HEK293 (cell line): ENCODE data around the gene CFAP410.

Experiments used
- CTCF ChIA-PET: fragments of 350-600 bp; formaldehyde crosslinking; extraction: SDS; loops from one replicate; lab custom pipeline; 2021; ENCODE audit warnings: antibody characterized with exemption; lab: Yijun Ruan, JAX
- POLR2A ChIA-PET: fragments of 300-600 bp; formaldehyde crosslinking; extraction: SDS; loops from one replicate; lab custom pipeline; 2020; ENCODE audit warnings: antibody characterized with exemption, inconsistent platforms; lab: Yijun Ruan, JAX
- H3K27ac ChIP-seq: fragments of 200-500 bp; sonication (Bioruptor generic); 2 replicates; pipeline ENCODE4 v1.5.1; 2014; ENCODE audit warnings: low read depth, low read length, control low read depth, inconsistent platforms; ENCODE audit errors: extremely low read depth
- H3K36me3 ChIP-seq, 2 experiments: fragments of 200-500 bp in 1 of 2; sonication (Bioruptor generic) in 1 of 2; 1 replicate in 1 of 2; 2 replicates in 1 of 2; pipeline ENCODE4 v1.5.1; 2014 to 2017; ENCODE audit warnings: inconsistent platforms in 2 of 2, low read length in 2 of 2; ENCODE audit not compliant: control insufficient read depth in 2 of 2, insufficient read depth in 1 of 2
- H3K4me1 ChIP-seq: fragments of 200-500 bp; sonication (Bioruptor generic); 2 replicates; pipeline ENCODE4 v1.5.1; 2014; ENCODE audit warnings: mild to moderate bottlenecking, low read length, inconsistent platforms; ENCODE audit not compliant: control insufficient read depth, insufficient read depth
- H3K4me3 ChIP-seq: 2 replicates; pipeline ENCODE4 v1.5.1; 2011; ENCODE audit warnings: low read depth, mild to moderate bottlenecking, control low read depth, low read length, moderate library complexity
- H3K9me3 ChIP-seq: fragments of 200-500 bp; sonication (Bioruptor generic); 2 replicates; pipeline ENCODE4 v1.5.1; 2014; ENCODE audit warnings: low read depth, low read length, inconsistent platforms; ENCODE audit not compliant: control insufficient read depth, insufficient read depth
- HOXA7 ChIP-seq: sonication (generic); formaldehyde crosslinking; IDR thresholded peaks from 2 replicates; pipeline ENCODE4 v1.8.1; 2022; ENCODE audit warnings: missing genetic modification reagents, borderline replicate concordance
- SCRT1 ChIP-seq: fragments of 450-650 bp; formaldehyde crosslinking; IDR thresholded peaks from 2 replicates; pipeline ENCODE4 v1.5.1; 2016; ENCODE audit warnings: missing biosample characterization, missing genetic modification characterization, borderline replicate concordance
- ZBTB48 ChIP-seq: fragments of 450-650 bp; formaldehyde crosslinking; IDR thresholded peaks from 2 replicates; pipeline ENCODE4 v1.5.1; 2016; ENCODE audit warnings: missing biosample characterization, missing genetic modification characterization
- ZFP3 ChIP-seq: fragments of 450-650 bp; formaldehyde crosslinking; IDR thresholded peaks from 2 replicates; pipeline ENCODE4 v1.5.1; 2016; ENCODE audit warnings: low read depth, missing biosample characterization, missing genetic modification characterization
- ZFP69B ChIP-seq: fragments of 450-650 bp; formaldehyde crosslinking; IDR thresholded peaks from 2 replicates; pipeline ENCODE4 v1.5.1; 2016; ENCODE audit warnings: missing biosample characterization, missing genetic modification characterization
- ZNF146 ChIP-seq: fragments of 450-650 bp; formaldehyde crosslinking; IDR thresholded peaks from 2 replicates; pipeline ENCODE4 v1.5.1; 2016; ENCODE audit warnings: missing biosample characterization, missing genetic modification characterization
- ZNF211 ChIP-seq: fragments of 450-650 bp; formaldehyde crosslinking; IDR thresholded peaks from 2 replicates; pipeline ENCODE4 v1.5.1; 2016; ENCODE audit warnings: low read depth, missing biosample characterization, missing genetic modification characterization
- ZNF223 ChIP-seq: fragments of 450-650 bp; formaldehyde crosslinking; IDR thresholded peaks from 2 replicates; pipeline ENCODE4 v1.5.1; 2016; ENCODE audit warnings: missing biosample characterization, missing genetic modification characterization
- ZNF274 ChIP-seq, 2 experiments: fragments of 200-500 bp in 1 of 2; fragments of 450-650 bp in 1 of 2; sonication (Bioruptor generic) in 1 of 2; formaldehyde crosslinking in 1 of 2; IDR thresholded peaks; 2 replicates each; pipeline versions ENCODE4 v1.5.1 to v1.6.1; 2014 to 2016; ENCODE audit warnings: borderline replicate concordance in 1 of 2, inconsistent platforms in 1 of 2, low read length in 1 of 2, missing biosample characterization in 1 of 2, missing genetic modification characterization in 1 of 2
- ZNF335 ChIP-seq: fragments of 450-650 bp; formaldehyde crosslinking; conservative IDR thresholded peaks from 2 replicates; pipeline ENCODE4 v1.5.1; 2016; ENCODE audit warnings: missing biosample characterization, missing genetic modification characterization
- ZNF362 ChIP-seq: fragments of 450-650 bp; formaldehyde crosslinking; IDR thresholded peaks from 2 replicates; pipeline ENCODE4 v1.5.1; 2016; ENCODE audit warnings: missing biosample characterization, missing genetic modification characterization
- ZNF580 ChIP-seq: fragments of 450-650 bp; formaldehyde crosslinking; IDR thresholded peaks from 2 replicates; pipeline ENCODE4 v1.5.1; 2016; ENCODE audit warnings: missing biosample characterization, missing genetic modification characterization
- ZNF692 ChIP-seq: fragments of 450-650 bp; formaldehyde crosslinking; IDR thresholded peaks from 2 replicates; pipeline ENCODE4 v1.5.1; 2016; ENCODE audit warnings: missing biosample characterization, missing genetic modification characterization
- ZSCAN30 ChIP-seq: fragments of 450-650 bp; IDR thresholded peaks from 2 replicates; pipeline ENCODE4 v1.5.1; 2018; ENCODE audit warnings: missing biosample characterization, mild to moderate bottlenecking, missing genetic modification characterization, moderate library complexity
- TF ChIP-seq, protein P1 (sequence below): fragments of 450-650 bp; formaldehyde crosslinking; IDR thresholded peaks from 2 replicates; pipeline ENCODE4 v1.5.1; 2017; ENCODE audit warnings: missing biosample characterization, missing genetic modification characterization
- TF ChIP-seq, protein P2 (sequence below): fragments of 450-650 bp; formaldehyde crosslinking; conservative IDR thresholded peaks from 2 replicates; pipeline ENCODE4 v1.5.1; 2016; ENCODE audit warnings: low read depth, missing biosample characterization, missing genetic modification characterization

The CFAP410 gene

DNA sequence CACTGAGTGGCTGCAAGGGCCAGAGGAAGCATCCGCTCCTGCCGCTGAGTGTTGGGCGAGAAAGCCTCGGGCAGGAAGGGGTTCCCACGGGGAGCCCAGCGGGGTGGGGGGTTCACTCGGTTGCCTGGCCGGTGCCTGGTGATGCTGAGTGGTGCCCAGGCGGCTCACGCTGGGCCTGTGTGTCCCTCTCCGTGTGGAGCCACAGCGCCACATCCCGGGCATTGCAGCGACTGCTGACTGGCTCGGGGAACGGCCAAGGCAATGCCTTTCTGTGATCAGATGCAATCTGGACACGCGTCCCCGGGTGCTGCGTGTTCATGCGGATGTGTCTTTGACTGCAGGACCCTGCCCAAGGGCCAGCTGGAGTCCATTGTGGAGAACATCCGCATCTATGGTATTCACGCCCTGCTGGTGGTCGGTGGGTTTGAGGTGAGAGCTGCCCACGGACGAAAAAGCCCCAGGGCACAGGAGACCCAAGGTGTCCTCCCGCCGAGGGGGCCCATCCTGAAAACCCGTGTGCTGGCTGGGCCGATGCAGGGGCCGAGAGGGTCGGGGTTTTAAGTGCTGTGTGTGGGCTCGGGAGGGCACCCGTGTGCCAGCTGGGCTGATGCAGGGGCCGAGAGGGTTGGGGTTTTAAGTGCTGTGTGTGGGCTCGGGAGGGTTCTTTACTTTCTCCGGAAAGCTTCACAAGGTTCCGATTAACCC, 16.4 kb downstream of the CFAP410 start:
- no peak for TF ChIP-seq HOXA7 (CRISPR knock-in tag)
- TF ChIP-seq, protein P1, sequence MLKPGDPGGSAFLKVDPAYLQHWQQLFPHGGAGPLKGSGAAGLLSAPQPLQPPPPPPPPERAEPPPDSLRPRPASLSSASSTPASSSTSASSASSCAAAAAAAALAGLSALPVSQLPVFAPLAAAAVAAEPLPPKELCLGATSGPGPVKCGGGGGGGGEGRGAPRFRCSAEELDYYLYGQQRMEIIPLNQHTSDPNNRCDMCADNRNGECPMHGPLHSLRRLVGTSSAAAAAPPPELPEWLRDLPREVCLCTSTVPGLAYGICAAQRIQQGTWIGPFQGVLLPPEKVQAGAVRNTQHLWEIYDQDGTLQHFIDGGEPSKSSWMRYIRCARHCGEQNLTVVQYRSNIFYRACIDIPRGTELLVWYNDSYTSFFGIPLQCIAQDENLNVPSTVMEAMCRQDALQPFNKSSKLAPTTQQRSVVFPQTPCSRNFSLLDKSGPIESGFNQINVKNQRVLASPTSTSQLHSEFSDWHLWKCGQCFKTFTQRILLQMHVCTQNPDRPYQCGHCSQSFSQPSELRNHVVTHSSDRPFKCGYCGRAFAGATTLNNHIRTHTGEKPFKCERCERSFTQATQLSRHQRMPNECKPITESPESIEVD (tag by site-specific recombination), result no peak
- no peak for TF ChIP-seq ZNF223 (tag by site-specific recombination)
- TF ChIP-seq, protein P2, sequence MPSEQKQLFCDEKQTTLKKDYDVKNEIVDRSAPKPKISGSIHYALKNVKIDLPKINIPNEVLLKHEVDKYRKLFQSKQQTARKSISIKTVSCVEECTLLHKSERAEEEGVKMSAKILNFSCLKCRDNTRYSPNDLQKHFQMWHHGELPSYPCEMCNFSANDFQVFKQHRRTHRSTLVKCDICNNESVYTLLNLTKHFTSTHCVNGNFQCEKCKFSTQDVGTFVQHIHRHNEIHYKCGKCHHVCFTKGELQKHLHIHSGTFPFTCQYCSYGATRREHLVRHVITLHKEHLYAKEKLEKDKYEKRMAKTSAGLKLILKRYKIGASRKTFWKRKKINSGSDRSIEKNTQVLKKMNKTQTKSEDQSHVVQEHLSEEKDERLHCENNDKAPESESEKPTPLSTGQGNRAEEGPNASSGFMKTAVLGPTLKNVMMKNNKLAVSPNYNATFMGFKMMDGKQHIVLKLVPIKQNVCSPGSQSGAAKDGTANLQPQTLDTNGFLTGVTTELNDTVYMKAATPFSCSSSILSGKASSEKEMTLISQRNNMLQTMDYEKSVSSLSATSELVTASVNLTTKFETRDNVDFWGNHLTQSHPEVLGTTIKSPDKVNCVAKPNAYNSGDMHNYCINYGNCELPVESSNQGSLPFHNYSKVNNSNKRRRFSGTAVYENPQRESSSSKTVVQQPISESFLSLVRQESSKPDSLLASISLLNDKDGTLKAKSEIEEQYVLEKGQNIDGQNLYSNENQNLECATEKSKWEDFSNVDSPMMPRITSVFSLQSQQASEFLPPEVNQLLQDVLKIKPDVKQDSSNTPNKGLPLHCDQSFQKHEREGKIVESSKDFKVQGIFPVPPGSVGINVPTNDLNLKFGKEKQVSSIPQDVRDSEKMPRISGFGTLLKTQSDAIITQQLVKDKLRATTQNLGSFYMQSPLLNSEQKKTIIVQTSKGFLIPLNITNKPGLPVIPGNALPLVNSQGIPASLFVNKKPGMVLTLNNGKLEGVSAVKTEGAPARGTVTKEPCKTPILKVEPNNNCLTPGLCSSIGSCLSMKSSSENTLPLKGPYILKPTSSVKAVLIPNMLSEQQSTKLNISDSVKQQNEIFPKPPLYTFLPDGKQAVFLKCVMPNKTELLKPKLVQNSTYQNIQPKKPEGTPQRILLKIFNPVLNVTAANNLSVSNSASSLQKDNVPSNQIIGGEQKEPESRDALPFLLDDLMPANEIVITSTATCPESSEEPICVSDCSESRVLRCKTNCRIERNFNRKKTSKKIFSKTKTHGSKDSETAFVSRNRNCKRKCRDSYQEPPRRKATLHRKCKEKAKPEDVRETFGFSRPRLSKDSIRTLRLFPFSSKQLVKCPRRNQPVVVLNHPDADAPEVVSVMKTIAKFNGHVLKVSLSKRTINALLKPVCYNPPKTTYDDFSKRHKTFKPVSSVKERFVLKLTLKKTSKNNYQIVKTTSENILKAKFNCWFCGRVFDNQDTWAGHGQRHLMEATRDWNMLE (tag by site-specific recombination), result no peak
- TF ChIP-seq ZNF335 (tag by site-specific recombination), result no peak
- H3K27ac ChIP-seq, result no peak overlapping the region
- CTCF ChIA-PET, result no interaction called here
- H3K9me3 ChIP-seq, result no peaks in the 10 kb centered on the region
- peaks cover 0 to 92% of the 10 kb centered on the region in 2 experiments; a peak in 2 of 3 replicates for H3K36me3 ChIP-seq
- no peak overlapping the region for H3K4me3 ChIP-seq
- H3K4me1 ChIP-seq, result no peaks in the 10 kb centered on the region
- POLR2A ChIA-PET, result no interaction called here

DNA sequence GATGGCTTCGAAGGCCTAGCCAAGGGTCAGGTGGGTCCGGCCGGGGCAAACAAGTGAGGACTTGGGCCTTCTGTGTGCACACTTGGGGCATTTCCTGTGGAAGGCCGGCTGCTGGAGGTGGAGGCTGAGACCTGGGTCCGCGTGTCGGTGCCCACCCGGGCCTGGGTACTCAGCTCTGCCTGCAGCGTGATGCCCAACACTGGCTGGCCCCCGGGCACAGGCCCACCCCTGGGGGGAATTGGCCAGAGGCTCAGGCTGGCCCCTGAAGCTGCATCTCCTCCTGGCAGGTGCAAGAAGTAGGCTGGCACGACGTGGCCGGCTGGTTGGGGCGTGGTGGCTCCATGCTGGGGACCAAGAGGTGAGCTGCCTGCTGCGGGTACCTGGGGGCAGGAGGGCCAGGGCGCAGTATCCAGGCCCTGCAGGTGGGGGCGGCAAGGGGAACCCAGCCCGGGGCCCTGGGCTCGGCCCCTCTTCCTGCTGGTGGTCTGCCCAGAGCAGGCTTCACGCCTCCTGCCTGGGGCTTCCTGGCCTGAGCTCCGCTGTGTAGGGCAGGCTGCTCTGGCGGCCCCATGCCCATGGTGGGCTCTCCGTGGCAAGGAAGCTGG, 17.2 kb downstream of the CFAP410 start:
- Histone ChIP-seq H3K27ac (no peak overlapping the region), H3K4me1 (no peaks in the 10 kb centered on the region), H3K4me3 (no peak overlapping the region), H3K9me3 (no peaks in the 10 kb centered on the region), H3K36me3 (peaks cover 0 to 92% of the 10 kb centered on the region in 2 experiments; a peak in 2 of 3 replicates)
- CTCF ChIA-PET, result interaction anchor here (0.6 kb wide), 1 partner anchor 9 kb away, joined by 3 read pairs; no protein-coding TSS in a partner anchor
- TF ChIP-seq ZFP69B (no peak), ZNF692 (tag by site-specific recombination) (no peak)
- POLR2A ChIA-PET, result no interaction called here

GRCh38 chr21:44320847-44321246, 18.3 kb downstream of the CFAP410 start:
- no peak overlapping the region for H3K4me3 ChIP-seq
- H3K9me3 ChIP-seq, result no peaks in the 10 kb centered on the region
- POLR2A ChIA-PET, result no interaction called here
- H3K36me3 ChIP-seq, result peaks cover 3 to 93% of the 10 kb centered on the region in 2 experiments; a peak in 2 of 3 replicates
- no peak overlapping the region for H3K27ac ChIP-seq
- CTCF ChIA-PET, result interaction anchor here (1.2 kb wide), 1 partner anchor 11 kb away, joined by 3 read pairs; no protein-coding TSS in a partner anchor
- H3K4me1 ChIP-seq, result no peaks in the 10 kb centered on the region
- TF ChIP-seq ZNF211, result no peak
- TF ChIP-seq, protein P1 (tag by site-specific recombination), result no peak
- no peak for TF ChIP-seq HOXA7 (CRISPR knock-in tag)
- TF ChIP-seq ZNF580 (tag by site-specific recombination), result no peak
- no peak for TF ChIP-seq ZBTB48 (tag by site-specific recombination)
- no peak for TF ChIP-seq ZNF362
- TF ChIP-seq ZNF274 (IDR thresholded peaks at IDR 0.05; ENCODE audit: low read length), result no peak
- no peak for TF ChIP-seq ZNF274 (tag by site-specific recombination; IDR thresholded peaks at IDR 0.05; ENCODE audit: borderline replicate concordance)
- TF ChIP-seq SCRT1 (tag by site-specific recombination), result no peak
- no peak for TF ChIP-seq ZFP3 (tag by site-specific recombination)
- TF ChIP-seq ZSCAN30 (tag by site-specific recombination), result no peak
- TF ChIP-seq ZNF146 (tag by site-specific recombination), result no peak
